Esophagus squamous epithelium (tissue), 4 donors: ENCODE measurements around the gene JAZF1.

Source experiments
- CTCF ChIP-seq, 6 experiments: fragments of 450-650 bp in 4 of 6; fragments of 200-600 bp in 2 of 6; sonication (generic) in 2 of 6; IDR thresholded peaks; one replicate each; pipeline ENCODE4 v1.5.1; 2016 to 2019; ENCODE audit warnings: antibody characterized with exemption in 6 of 6, mild to moderate bottlenecking in 4 of 6, moderate library complexity in 4 of 6
- POLR2A ChIP-seq, 4 donors: fragments of 450-650 bp; IDR thresholded peaks; one replicate each; pipeline ENCODE4 v1.6.1; 2017; ENCODE audit warnings: antibody characterized with exemption in 4 of 4, mild to moderate bottlenecking in 4 of 4, moderate library complexity in 3 of 4

- TF ChIP-seq POLR2A (IDR thresholded peaks at IDR 0.05) (no peak), CTCF (IDR thresholded peaks at IDR 0.05) (no peak)
These were observed 134.6 kb downstream of the JAZF1 start for GRCh38 chr7:28046035-28046434.
